COR-L47 (cell line): ENCODE results near the gene CYP19A1.

Source experiments
- DNase-seq: peaks from one replicate; lab custom pipeline; 2025; lab: John Stamatoyannopoulos, UW

The CYP19A1 gene

GRCh38 chr15:51338496-51338895 is at the start of gene CYP19A1:
TSS of gene CYP19A1 (minus strand) at chr15:51338596. CDS start at chr15:51242912, 95,684 bp downstream.
- DNase-seq, result no peak

- no peak for DNase-seq
These were observed 49.3 kb upstream of the CYP19A1 start for GRCh38 chr15:51387699-51388041.

- no peak for DNase-seq
These were observed 48.7 kb upstream of the CYP19A1 start for GRCh38 chr15:51386960-51387698.

GRCh38 chr15:51386486-51386885 is 48.1 kb upstream of the CYP19A1 start:
- no peak for DNase-seq

- DNase-seq, result no peak
These were observed 47.6 kb upstream of the CYP19A1 start for GRCh38 chr15:51386029-51386428.

GRCh38 chr15:51382787-51383186 is 44.4 kb upstream of the CYP19A1 start:
- peak; percentile 50 for DNase-seq

GRCh38 chr15:51380999-51381806 is 42.8 kb upstream of the CYP19A1 start:
- DNase-seq, result peak; percentile 87

- no peak for DNase-seq
These were observed 41.0 kb upstream of the CYP19A1 start for GRCh38 chr15:51379390-51379789.

GRCh38 chr15:51378406-51378805 is 40.0 kb upstream of the CYP19A1 start:
- DNase-seq, result no peak

GRCh38 chr15:51377038-51377786 is 38.8 kb upstream of the CYP19A1 start:
- DNase-seq, result no peak

GRCh38 chr15:51375966-51376640 is 37.7 kb upstream of the CYP19A1 start:
- DNase-seq, result no peak

GRCh38 chr15:51374131-51374530 is 35.7 kb upstream of the CYP19A1 start:
- peak; percentile 97 for DNase-seq

- DNase-seq, result no peak
These were observed 32.9 kb upstream of the CYP19A1 start for GRCh38 chr15:51371266-51371665.

- DNase-seq, result no peak
These were observed 31.0 kb upstream of the CYP19A1 start for GRCh38 chr15:51369451-51369761.

GRCh38 chr15:51368751-51369450 is 30.5 kb upstream of the CYP19A1 start:
- DNase-seq, result no peak

GRCh38 chr15:51368307-51368706 is 29.9 kb upstream of the CYP19A1 start:
- no peak for DNase-seq

GRCh38 chr15:51367322-51367976 is 29.1 kb upstream of the CYP19A1 start:
- DNase-seq, result no peak

GRCh38 chr15:51366920-51367319 is 28.5 kb upstream of the CYP19A1 start:
- peak; percentile 70 for DNase-seq

GRCh38 chr15:51366071-51366470 is 27.7 kb upstream of the CYP19A1 start:
- no peak for DNase-seq

GRCh38 chr15:51365417-51365816 is 27.0 kb upstream of the CYP19A1 start:
- no peak for DNase-seq

- DNase-seq, result no peak
These were observed 25.0 kb upstream of the CYP19A1 start for GRCh38 chr15:51363383-51363782.
